Suprapubic skin (tissue), 4 donors: ENCODE data around the gene DSCAM.

Experiments used
- EP300 ChIP-seq: sonication (generic); formaldehyde crosslinking; IDR thresholded peaks from one replicate; pipeline ENCODE4 v1.6.1; 2017; ENCODE audit warnings: antibody characterized with exemption
- POLR2A ChIP-seq, 2 donors: fragments of 450-650 bp; IDR thresholded peaks; one replicate each; pipeline ENCODE4 v1.6.1; 2017; ENCODE audit warnings: antibody characterized with exemption in 2 of 2, mild to moderate bottlenecking in 2 of 2, moderate library complexity in 2 of 2
- POLR2AphosphoS5 ChIP-seq, 3 donors: sonication (generic); formaldehyde crosslinking; IDR thresholded peaks; one replicate each; pipeline ENCODE4 v1.6.1; 2017; ENCODE audit warnings: antibody characterized with exemption in 3 of 3
- TF ChIP-seq, protein P1 (sequence below), 2 donors: fragments of 200-600 bp in 1 of 2; fragments of 450-650 bp in 1 of 2; sonication (generic) in 1 of 2; IDR thresholded peaks; one replicate each; pipeline ENCODE4 v1.5.1; 2016 to 2019; ENCODE audit warnings: antibody characterized with exemption in 2 of 2, mild to moderate bottlenecking in 1 of 2, moderate library complexity in 1 of 2

DNA sequence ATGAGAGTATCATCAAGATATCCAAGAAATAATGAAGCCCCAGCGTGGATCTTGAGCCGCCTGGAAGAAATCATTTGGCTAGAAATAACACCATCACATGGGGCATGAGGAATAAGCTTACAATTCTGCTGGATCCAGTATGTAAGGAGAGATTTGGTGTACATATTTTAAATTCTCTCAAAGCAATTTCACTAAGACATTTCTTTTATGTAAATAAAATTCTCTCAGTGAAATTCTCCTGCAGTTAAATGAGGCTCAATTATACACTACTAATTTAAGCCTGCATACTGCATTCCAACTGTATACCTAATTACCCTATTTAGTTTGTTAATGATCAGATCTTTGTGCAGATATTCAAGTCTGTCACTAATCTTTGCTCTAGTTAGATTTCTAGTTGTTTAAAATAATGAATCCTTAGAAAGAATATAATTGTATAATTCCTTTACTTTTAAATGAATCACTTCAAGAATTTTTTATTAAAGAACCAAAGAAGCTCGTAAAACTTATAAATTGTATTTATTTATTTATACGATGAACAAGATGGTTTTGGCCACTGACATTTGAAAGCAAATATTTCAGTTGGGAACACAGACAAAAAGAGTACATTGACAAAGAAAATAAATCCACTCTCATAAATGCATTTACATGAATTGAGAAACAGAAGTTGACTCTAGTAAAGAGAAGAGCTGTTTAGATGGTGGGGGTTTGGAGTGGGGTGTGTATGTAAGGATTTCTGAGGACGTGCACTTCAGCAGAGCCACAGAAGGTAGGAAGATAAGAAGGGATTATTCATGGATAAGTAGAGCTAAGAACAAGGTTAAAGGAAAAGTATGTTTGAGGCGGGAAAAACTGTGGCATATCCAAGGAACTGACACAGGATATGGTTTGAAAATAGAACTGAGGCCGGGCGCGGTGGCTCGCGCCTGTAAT lies 466.8 kb downstream of the DSCAM start:
- TF ChIP-seq, protein P1, sequence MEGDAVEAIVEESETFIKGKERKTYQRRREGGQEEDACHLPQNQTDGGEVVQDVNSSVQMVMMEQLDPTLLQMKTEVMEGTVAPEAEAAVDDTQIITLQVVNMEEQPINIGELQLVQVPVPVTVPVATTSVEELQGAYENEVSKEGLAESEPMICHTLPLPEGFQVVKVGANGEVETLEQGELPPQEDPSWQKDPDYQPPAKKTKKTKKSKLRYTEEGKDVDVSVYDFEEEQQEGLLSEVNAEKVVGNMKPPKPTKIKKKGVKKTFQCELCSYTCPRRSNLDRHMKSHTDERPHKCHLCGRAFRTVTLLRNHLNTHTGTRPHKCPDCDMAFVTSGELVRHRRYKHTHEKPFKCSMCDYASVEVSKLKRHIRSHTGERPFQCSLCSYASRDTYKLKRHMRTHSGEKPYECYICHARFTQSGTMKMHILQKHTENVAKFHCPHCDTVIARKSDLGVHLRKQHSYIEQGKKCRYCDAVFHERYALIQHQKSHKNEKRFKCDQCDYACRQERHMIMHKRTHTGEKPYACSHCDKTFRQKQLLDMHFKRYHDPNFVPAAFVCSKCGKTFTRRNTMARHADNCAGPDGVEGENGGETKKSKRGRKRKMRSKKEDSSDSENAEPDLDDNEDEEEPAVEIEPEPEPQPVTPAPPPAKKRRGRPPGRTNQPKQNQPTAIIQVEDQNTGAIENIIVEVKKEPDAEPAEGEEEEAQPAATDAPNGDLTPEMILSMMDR (IDR thresholded peaks at IDR 0.05), result no peak
- TF ChIP-seq POLR2A (IDR thresholded peaks at IDR 0.05) (no peak), EP300 (no peak), POLR2AphosphoS5 (IDR thresholded peaks at IDR 0.05) (no peak)
